ENCODE data around the gene LYPD3.
"Not testable (repeated sequence)": the region's sequence is repeated elsewhere in the genome, so short reads cannot be mapped to it uniquely, and the experiment has no call there.

LYPD3 gene

GRCh38 chr19:43439032-43439708 is 26.2 kb downstream of the LYPD3 start:
- no peak for TF ChIP-seq ZFX (IDR thresholded peaks at IDR 0.05)
- TF ChIP-seq CTCF (conservative IDR thresholded peaks at IDR 0.05) = no peak
- no peak overlapping the region for H3K27ac ChIP-seq

- no peak overlapping the region for H3K27ac ChIP-seq
- TF ChIP-seq ZFX (IDR thresholded peaks at IDR 0.05) (no peak), CTCF (conservative IDR thresholded peaks at IDR 0.05) (no peak)
Measured at GRCh38 chr19:43438291-43439031, 26.9 kb downstream of the LYPD3 start.

GRCh38 chr19:43437712-43438111 is 27.7 kb downstream of the LYPD3 start:
- no peak overlapping the region for H3K27ac ChIP-seq
- TF ChIP-seq ZFX (IDR thresholded peaks at IDR 0.05) (no peak), CTCF (conservative IDR thresholded peaks at IDR 0.05) (no peak)

GRCh38 chr19:43437284-43437683 is 28.1 kb downstream of the LYPD3 start:
- not testable (repeated sequence) for H3K27ac ChIP-seq

GRCh38 chr19:43435775-43436174 is 29.6 kb downstream of the LYPD3 start:
- TF ChIP-seq CTCF (conservative IDR thresholded peaks at IDR 0.05) (no peak), ZFX (IDR thresholded peaks at IDR 0.05) (no peak)
- no peak overlapping the region for H3K27ac ChIP-seq

- no peak overlapping the region for H3K27ac ChIP-seq
- no peak for TF ChIP-seq ZFX (IDR thresholded peaks at IDR 0.05)
Measured at GRCh38 chr19:43433689-43434088, 31.7 kb downstream of the LYPD3 start.

- H3K27ac ChIP-seq = no peak overlapping the region
- TF ChIP-seq CTCF (conservative IDR thresholded peaks at IDR 0.05) (no peak), ZFX (IDR thresholded peaks at IDR 0.05) (no peak)
Measured at GRCh38 chr19:43433358-43433673, 32.1 kb downstream of the LYPD3 start.

GRCh38 chr19:43430976-43431375 is 34.4 kb downstream of the LYPD3 start:
- TF ChIP-seq ZFX (IDR thresholded peaks at IDR 0.05) (no peak), CTCF (conservative IDR thresholded peaks at IDR 0.05) (no peak)
- no peak overlapping the region for H3K27ac ChIP-seq

Data from C4-2B (cell line).